HG03521 (cell line): ENCODE measurements around the gene BMAL2.

Experiments used
- ATAC-seq: cut with Tn5 transposase; IDR thresholded peaks from one replicate; pipeline ENCODE4 v1.9.1; 2021; ENCODE audit warnings: mild to moderate bottlenecking, moderate library complexity; ENCODE audit not compliant: unreplicated experiment

Gene BMAL2

GRCh38 chr12:27319848-27320247 lies 12.8 kb upstream of the BMAL2 start:
- ATAC-seq = no peak

- ATAC-seq = no peak
These were observed 8.1 kb upstream of the BMAL2 start for GRCh38 chr12:27324530-27324929.

- ATAC-seq = no peak
These were observed 1.8 kb upstream of the BMAL2 start for GRCh38 chr12:27330846-27331245.

GRCh38 chr12:27331291-27331926 lies 1.2 kb upstream of the BMAL2 start:
- peak; percentile 39 for ATAC-seq

GRCh38 chr12:27331927-27332324 lies 710 bp upstream of the BMAL2 start:
- ATAC-seq = no peak

GRCh38 chr12:27332407-27332713 lies 276 bp upstream of the BMAL2 start:
- ATAC-seq = peak; percentile 0

GRCh38 chr12:27333403-27334009 lies 870 bp downstream of the BMAL2 start:
- peak; percentile 18 for ATAC-seq

GRCh38 chr12:27334042-27334720 lies 1.5 kb downstream of the BMAL2 start:
- ATAC-seq = no peak

GRCh38 chr12:27334721-27335082 lies 2.1 kb downstream of the BMAL2 start:
- ATAC-seq = no peak

GRCh38 chr12:27335364-27336281 lies 3.0 kb downstream of the BMAL2 start:
- no peak for ATAC-seq

- no peak for ATAC-seq
These were observed 3.6 kb downstream of the BMAL2 start for GRCh38 chr12:27336282-27336653.

- no peak for ATAC-seq
These were observed 4.7 kb downstream of the BMAL2 start for GRCh38 chr12:27337376-27337775.

- ATAC-seq = no peak
These were observed 5.8 kb downstream of the BMAL2 start for GRCh38 chr12:27338473-27338872.

GRCh38 chr12:27340971-27341370 lies 8.3 kb downstream of the BMAL2 start:
- ATAC-seq = no peak

GRCh38 chr12:27342536-27342935 lies 9.9 kb downstream of the BMAL2 start:
- no peak for ATAC-seq

GRCh38 chr12:27343255-27344000 lies 10.8 kb downstream of the BMAL2 start:
- ATAC-seq = no peak

GRCh38 chr12:27344246-27344645 lies 11.6 kb downstream of the BMAL2 start:
- no peak for ATAC-seq

GRCh38 chr12:27344760-27345159 lies 12.1 kb downstream of the BMAL2 start:
- no peak for ATAC-seq

GRCh38 chr12:27345376-27345775 lies 12.7 kb downstream of the BMAL2 start:
- no peak for ATAC-seq

GRCh38 chr12:27347779-27348178 lies 15.1 kb downstream of the BMAL2 start:
- ATAC-seq = no peak

- no peak for ATAC-seq
These were observed 18.8 kb downstream of the BMAL2 start for GRCh38 chr12:27351476-27351875.
